Fibroblast of skin of left quadriceps (primary cell): ENCODE results near the gene TECTB.

Experiments
- DNase-seq, 2 experiments: peaks; one replicate each; pipeline ENCODE4 v3.0.0-alpha.2; 2013; ENCODE audit warnings: low read depth in 2 of 2

TECTB gene

GRCh38 chr10:112346774-112347173 is 63.6 kb downstream of the TECTB start:
- no peak for DNase-seq

- DNase-seq, result no peak
Measured at GRCh38 chr10:112347709-112348671, 64.8 kb downstream of the TECTB start.

GRCh38 chr10:112348759-112349158 is 65.6 kb downstream of the TECTB start:
- DNase-seq, result no peak

GRCh38 chr10:112349521-112350085 is 66.4 kb downstream of the TECTB start:
- DNase-seq, result no peak

- no peak for DNase-seq
Measured at GRCh38 chr10:112351146-112351545, 67.9 kb downstream of the TECTB start.

GRCh38 chr10:112352044-112352443 is 68.8 kb downstream of the TECTB start:
- no peak for DNase-seq

- no peak for DNase-seq
Measured at GRCh38 chr10:112353046-112353445, 69.8 kb downstream of the TECTB start.
